ENCODE results near the gene FAM83C. TPM values are rescaled to one million over a fixed set of nuclear protein-coding genes. Genes with fewer than 3 reads are reported as not detected.

Gene FAM83C
- total and polyA plus RNA-seq, 10 of the 15 experiments (the other 5 are each of a cell fraction or from before 2014, with no cell fraction given), result not detected

DNA sequence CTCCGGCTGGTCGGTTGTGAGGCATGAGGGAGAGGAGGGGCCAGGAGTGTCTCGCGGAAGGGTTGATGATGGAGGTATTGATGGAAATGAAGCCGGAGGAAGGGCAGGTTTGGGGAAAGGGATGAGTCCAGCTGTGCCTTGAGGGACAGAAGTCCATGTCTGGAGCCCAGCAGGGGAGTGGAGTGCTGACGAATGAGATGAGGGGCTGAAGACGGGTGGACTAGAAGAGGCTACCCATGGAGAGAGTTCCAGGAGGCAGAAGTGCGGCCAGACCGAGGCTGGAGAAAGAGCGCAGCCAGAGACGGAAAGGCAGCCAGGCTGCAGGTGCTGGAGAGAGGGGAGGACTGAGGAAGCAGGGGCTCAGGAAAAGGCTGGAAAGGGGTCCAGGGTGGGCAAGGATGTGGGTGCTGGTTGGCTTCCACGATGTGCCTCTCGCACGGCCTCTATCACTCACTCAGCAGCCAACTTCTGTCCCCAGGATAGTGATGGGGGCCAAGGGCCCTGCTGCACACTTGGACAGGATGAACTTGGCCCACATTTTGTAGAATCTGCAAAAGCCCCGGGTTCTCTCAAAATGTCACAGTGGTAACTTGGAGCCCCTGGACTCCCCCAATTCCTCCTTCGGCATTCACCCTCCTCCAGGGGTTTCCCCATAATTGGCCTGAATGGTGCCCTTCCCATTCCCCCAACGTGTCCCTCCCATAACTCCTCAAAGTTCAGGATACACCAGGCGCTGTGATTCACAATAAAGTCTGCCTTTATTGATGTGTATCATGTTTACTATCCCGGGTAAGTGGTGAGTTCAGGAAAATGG, 7.0 kb downstream of the FAM83C start (continued):
- TF ChIP-seq CHD2 (IDR thresholded peaks at IDR 0.05; ENCODE audit: borderline replicate concordance, low read depth, low read length) (no peak), MYC (IDR thresholded peaks at IDR 0.05; ENCODE audit: insufficient read depth, insufficient read length, insufficient replicate concordance, low read length, severe bottlenecking) (no peak)

DNA sequence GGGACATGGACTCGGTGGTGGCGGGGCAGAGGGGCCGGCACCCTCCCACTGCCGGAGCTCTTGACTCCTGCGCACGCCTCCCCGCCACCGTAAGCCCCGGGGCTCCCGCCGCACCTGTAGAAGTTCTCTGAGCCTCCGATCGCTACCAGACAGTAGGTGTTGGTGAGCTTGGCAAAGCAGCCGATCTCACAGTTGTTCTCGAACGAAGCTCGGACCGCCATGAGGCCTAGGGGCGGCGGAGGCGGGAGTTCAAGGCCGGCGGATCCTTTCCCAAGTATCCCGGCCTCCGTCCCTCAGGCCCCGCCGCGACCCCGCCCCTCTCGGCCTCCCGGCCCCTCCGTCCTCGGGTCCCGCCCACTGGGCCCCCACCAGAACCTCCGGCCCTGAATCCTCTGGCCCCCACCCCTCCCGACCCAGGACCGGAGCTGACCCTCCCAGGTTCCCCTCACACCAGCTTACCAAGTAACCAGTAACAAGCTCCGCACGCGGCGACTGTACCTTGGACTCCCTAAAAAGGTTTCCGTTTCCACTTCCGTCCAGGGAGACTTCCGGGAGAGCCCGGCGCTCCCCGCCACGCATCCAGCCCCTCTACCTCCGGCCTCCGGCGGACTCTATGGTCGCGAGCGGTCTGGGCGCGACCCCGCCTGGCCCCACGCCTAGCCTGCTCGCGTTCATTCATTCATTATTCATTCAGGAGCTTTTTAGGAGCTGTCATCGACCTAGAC, 7.8 kb downstream of the FAM83C start, which contains the start of gene EIF6:
TSS of gene EIF6 (minus strand) at position 506 of the 725 bp plus-strand sequence. CDS start at position 221, 285 bp downstream.
- BruUV-seq (replicated peaks), result no TSS peak
- RAD21 ChIA-PET (ENCODE audit: unreplicated experiment), result interaction anchor here (0.6 to 1.4 kb wide), 3 partner anchors 103 to 164 kb away, joined by 3 to 8 read pairs (median 4); no protein-coding TSS in a partner anchor
- H3K36me3 ChIP-seq (ENCODE audit: control insufficient read depth in 2 of 2, insufficient read depth in 2 of 2, low read length in 1 of 2), result peaks cover 7 to 9% of the 10 kb centered on the region in 2 experiments; a peak in 3 of 4 replicates
- peak; percentile 36 for DNase-seq (ENCODE audit: low read depth, low spot score)
- WGBS (ENCODE audit: insufficient coverage, insufficient replicate concordance, low lambda C conversion rate, missing lambda C conversion rate), result under 1% methylated on average over 43 of the region's 61 CpGs
- SMC1A ChIA-PET (ENCODE audit: uncharacterized antibody, unreplicated experiment), result interaction anchor here (1.6 kb wide), 1 partner anchor 138 kb away, joined by 6 read pairs; the partner anchor contains the start of gene EDEM2
- no peaks in the 10 kb centered on the region for H3K9me3 ChIP-seq (replicated peaks; ENCODE audit: control insufficient read depth, insufficient read depth, low read length)
- H3K4me2 ChIP-seq (ENCODE audit: control insufficient read depth, insufficient read depth), result peak within 1 kb of the TSS; percentile 100
- in situ Hi-C loops (cut with MboI), result no loop called here
- CTCF ChIA-PET, result interaction anchor here (0.6 to 3.4 kb wide), 5 partner anchors 19 to 462 kb away, joined by 3 to 14 read pairs (median 3); no protein-coding TSS in a partner anchor
- H3K27me3 ChIP-seq (replicated peaks in 1 of 2; ENCODE audit: control insufficient read depth in 2 of 2, insufficient read depth in 2 of 2, low read length in 1 of 2), result no peaks in the 10 kb centered on the region
- peaks cover 24% of the 10 kb centered on the region for H3K79me2 ChIP-seq (ENCODE audit: control insufficient read depth, insufficient read depth, low read length)
- H3K4me1 ChIP-seq (ENCODE audit: control insufficient read depth, insufficient read depth, low read length), result peaks cover 3% of the 10 kb centered on the region; the same call in 1 of the 2 replicates
- peak; percentile 88 for FAIRE-seq
- peak; percentile 95 for ATAC-seq
- H3K9ac ChIP-seq (ENCODE audit: control insufficient read depth, insufficient read depth, low read length), result peak within 1 kb of the TSS; percentile 84
- H3K4me3 ChIP-seq, result peak within 1 kb of the TSS; percentile 100
- POLR2A ChIA-PET, result interaction anchor here (0.6 kb wide), 3 partner anchors 583 to 1590 kb away, joined by 3 to 5 read pairs (median 3); no protein-coding TSS in a partner anchor
- H4K20me1 ChIP-seq (ENCODE audit: control insufficient read depth, insufficient read depth), result peaks cover 6% of the 10 kb centered on the region; the same call in 1 of the 2 replicates
- H3K27ac ChIP-seq (ENCODE audit: control insufficient read depth, insufficient read depth), result peak within 1 kb of the TSS; percentile 49
- H2AFZ ChIP-seq (ENCODE audit: control insufficient read depth, low read depth, low read length), result peak within 1 kb of the TSS; percentile 96
- intact Hi-C loops (cut with micrococcal nuclease; ENCODE audit: unreplicated experiment), result no loop called here
- peak; percentile 68 for TF ChIP-seq NR2C1 (IDR thresholded peaks at IDR 0.05)
- 0 out of 2 replicates have a peak, but pooled peaks have one; percentile 22 for TF ChIP-seq CREM (IDR thresholded peaks at IDR 0.05; ENCODE audit: low read depth)
- TF ChIP-seq STAT3 (IDR thresholded peaks at IDR 0.05; ENCODE audit: low read depth, low read length), result no peak
- TF ChIP-seq, protein P1, sequence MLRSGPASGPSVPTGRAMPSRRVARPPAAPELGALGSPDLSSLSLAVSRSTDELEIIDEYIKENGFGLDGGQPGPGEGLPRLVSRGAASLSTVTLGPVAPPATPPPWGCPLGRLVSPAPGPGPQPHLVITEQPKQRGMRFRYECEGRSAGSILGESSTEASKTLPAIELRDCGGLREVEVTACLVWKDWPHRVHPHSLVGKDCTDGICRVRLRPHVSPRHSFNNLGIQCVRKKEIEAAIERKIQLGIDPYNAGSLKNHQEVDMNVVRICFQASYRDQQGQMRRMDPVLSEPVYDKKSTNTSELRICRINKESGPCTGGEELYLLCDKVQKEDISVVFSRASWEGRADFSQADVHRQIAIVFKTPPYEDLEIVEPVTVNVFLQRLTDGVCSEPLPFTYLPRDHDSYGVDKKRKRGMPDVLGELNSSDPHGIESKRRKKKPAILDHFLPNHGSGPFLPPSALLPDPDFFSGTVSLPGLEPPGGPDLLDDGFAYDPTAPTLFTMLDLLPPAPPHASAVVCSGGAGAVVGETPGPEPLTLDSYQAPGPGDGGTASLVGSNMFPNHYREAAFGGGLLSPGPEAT (IDR thresholded peaks at IDR 0.05; ENCODE audit: low read depth), result peak; percentile 44; the same call in 1 of the 2 replicates
- TF ChIP-seq, protein P2, sequence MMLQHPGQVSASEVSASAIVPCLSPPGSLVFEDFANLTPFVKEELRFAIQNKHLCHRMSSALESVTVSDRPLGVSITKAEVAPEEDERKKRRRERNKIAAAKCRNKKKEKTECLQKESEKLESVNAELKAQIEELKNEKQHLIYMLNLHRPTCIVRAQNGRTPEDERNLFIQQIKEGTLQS (IDR thresholded peaks at IDR 0.05; ENCODE audit: borderline replicate concordance, extremely low read depth, low read depth, low read length), result no peak
- TF ChIP-seq SUPT20H (IDR thresholded peaks at IDR 0.05; ENCODE audit: borderline replicate concordance, control insufficient read depth, low read depth, low read length), result no peak
- 0 out of 2 replicates have a peak, but pooled peaks have one; percentile 6 for TF ChIP-seq WRNIP1 (IDR thresholded peaks at IDR 0.05; ENCODE audit: borderline replicate concordance, low read depth, low read length)
- TF ChIP-seq, protein P3, sequence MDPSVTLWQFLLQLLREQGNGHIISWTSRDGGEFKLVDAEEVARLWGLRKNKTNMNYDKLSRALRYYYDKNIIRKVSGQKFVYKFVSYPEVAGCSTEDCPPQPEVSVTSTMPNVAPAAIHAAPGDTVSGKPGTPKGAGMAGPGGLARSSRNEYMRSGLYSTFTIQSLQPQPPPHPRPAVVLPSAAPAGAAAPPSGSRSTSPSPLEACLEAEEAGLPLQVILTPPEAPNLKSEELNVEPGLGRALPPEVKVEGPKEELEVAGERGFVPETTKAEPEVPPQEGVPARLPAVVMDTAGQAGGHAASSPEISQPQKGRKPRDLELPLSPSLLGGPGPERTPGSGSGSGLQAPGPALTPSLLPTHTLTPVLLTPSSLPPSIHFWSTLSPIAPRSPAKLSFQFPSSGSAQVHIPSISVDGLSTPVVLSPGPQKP (IDR thresholded peaks at IDR 0.05; ENCODE audit: low read depth, low read length), result peak; percentile 99
- peak in 1 of 2 experiments; percentile 48; a peak in 2 of 4 replicates for TF ChIP-seq IKZF2 (IDR thresholded peaks at IDR 0.05)
- no peak for TF ChIP-seq SMARCA5 (IDR thresholded peaks at IDR 0.05)
- TF ChIP-seq, protein P4, sequence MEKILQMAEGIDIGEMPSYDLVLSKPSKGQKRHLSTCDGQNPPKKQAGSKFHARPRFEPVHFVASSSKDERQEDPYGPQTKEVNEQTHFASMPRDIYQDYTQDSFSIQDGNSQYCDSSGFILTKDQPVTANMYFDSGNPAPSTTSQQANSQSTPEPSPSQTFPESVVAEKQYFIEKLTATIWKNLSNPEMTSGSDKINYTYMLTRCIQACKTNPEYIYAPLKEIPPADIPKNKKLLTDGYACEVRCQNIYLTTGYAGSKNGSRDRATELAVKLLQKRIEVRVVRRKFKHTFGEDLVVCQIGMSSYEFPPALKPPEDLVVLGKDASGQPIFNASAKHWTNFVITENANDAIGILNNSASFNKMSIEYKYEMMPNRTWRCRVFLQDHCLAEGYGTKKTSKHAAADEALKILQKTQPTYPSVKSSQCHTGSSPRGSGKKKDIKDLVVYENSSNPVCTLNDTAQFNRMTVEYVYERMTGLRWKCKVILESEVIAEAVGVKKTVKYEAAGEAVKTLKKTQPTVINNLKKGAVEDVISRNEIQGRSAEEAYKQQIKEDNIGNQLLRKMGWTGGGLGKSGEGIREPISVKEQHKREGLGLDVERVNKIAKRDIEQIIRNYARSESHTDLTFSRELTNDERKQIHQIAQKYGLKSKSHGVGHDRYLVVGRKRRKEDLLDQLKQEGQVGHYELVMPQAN (conservative IDR thresholded peaks at IDR 0.05), result peak; percentile 73
- no peak for TF ChIP-seq HDGF (IDR thresholded peaks at IDR 0.05)
